Astrocyte (in vitro differentiated cells and primary cell): Measurements from ENCODE around the gene PTPN1.

Experiments used
- EZH2 ChIP-seq: IDR thresholded peaks from 2 replicates; pipeline ENCODE4 v1.6.1; 2012; ENCODE audit warnings: mild to moderate bottlenecking, low read length, inconsistent platforms; ENCODE audit not compliant: insufficient read depth
- TF ChIP-seq, protein P1 (sequence below): IDR thresholded peaks from 2 replicates; pipeline ENCODE4 v1.5.1; 2011; ENCODE audit warnings: low read depth, mild to moderate bottlenecking, inconsistent platforms, low read length, moderate library complexity; ENCODE audit not compliant: insufficient read depth

DNA sequence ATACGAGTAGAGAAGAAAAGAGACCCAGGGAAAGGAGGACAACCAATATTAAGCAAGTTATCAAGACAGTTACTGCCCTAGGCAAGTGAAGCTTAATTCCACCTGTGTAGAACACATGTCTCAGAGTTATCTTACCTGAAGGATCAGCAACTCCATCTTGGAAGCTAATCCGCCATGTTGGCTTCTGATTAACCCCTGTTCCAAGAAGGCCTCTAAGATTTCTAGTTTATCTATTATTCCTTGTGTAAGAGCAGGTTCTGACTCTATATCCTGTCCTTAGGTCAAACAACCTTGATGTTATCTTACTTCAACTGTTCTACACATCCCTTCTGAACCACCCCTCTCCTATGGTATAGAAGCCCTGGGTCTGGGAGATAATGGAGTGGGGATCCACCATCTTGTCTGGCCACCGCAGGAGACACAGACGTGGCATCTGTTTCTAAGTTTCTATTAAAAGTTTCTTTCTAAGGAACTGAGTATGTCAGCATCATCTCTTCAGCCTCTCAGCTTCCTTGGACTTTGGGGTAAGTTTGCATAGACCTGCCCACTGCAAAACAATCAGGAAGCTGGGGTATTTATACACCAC is 27.7 kb upstream of the PTPN1 start:
- TF ChIP-seq, protein P1, sequence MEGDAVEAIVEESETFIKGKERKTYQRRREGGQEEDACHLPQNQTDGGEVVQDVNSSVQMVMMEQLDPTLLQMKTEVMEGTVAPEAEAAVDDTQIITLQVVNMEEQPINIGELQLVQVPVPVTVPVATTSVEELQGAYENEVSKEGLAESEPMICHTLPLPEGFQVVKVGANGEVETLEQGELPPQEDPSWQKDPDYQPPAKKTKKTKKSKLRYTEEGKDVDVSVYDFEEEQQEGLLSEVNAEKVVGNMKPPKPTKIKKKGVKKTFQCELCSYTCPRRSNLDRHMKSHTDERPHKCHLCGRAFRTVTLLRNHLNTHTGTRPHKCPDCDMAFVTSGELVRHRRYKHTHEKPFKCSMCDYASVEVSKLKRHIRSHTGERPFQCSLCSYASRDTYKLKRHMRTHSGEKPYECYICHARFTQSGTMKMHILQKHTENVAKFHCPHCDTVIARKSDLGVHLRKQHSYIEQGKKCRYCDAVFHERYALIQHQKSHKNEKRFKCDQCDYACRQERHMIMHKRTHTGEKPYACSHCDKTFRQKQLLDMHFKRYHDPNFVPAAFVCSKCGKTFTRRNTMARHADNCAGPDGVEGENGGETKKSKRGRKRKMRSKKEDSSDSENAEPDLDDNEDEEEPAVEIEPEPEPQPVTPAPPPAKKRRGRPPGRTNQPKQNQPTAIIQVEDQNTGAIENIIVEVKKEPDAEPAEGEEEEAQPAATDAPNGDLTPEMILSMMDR: no peak
- TF ChIP-seq EZH2: no peak
